PC-3 (cell line): ENCODE data around the gene MOV10.

Source experiments
- CTCF ChIP-seq: fragments of 300-600 bp; sonication (generic); conservative IDR thresholded peaks from 2 replicates; pipeline ENCODE4 v1.5.1; 2017; ENCODE audit warnings: antibody characterized with exemption, low read depth, mild to moderate bottlenecking, low read length
- EZH2 ChIP-seq: fragments of 300-600 bp; sonication (generic); IDR thresholded peaks from one replicate; pipeline ENCODE4 v1.6.1; 2017; ENCODE audit warnings: antibody characterized with exemption, mild to moderate bottlenecking, low read length; ENCODE audit not compliant: unreplicated experiment

GRCh38 chr1:112626193-112626592, 48.3 kb upstream of the MOV10 start:
- TF ChIP-seq CTCF (no peak), EZH2 (no peak)
